WTC11 (cell line): ENCODE results near the gene ZDHHC11B. TPM values are rescaled to one million over a fixed set of nuclear protein-coding genes. Genes with fewer than 3 reads are reported as not detected.

Experiments used
- ATAC-seq: fragments of 200-7000 bp; cut with Tn5 transposase; 2 replicates; pipeline ENCODE4 v1.10.0; 2021; ENCODE audit warnings: mild to moderate bottlenecking, moderate library complexity
- CTCF ChIA-PET: fragments of 300-600 bp; sonication (Branson Sonifier 250); formaldehyde crosslinking; loops from one replicate; lab custom pipeline; 2021; ENCODE audit warnings: antibody characterized with exemption; lab: Charles Lee
- POLR2A ChIA-PET: fragments of 350-600 bp; sonication (Branson Sonifier 250); formaldehyde crosslinking; loops from one replicate; lab custom pipeline; 2021; ENCODE audit warnings: antibody characterized with exemption; lab: Charles Lee
- DNase-seq: peaks from one replicate; pipeline ENCODE4 v3.0.0; 2021; ENCODE audit warnings: low spot score
- H3K27ac Mint-ChIP-seq: 2 replicates; pipeline ENCODE4 v1.8.0; 2021; ENCODE audit warnings: mixed read lengths
- H3K27me3 Mint-ChIP-seq: 2 replicates; pipeline ENCODE4 v1.8.0; 2021; ENCODE audit warnings: low read depth, mild to moderate bottlenecking, moderate library complexity, mixed read lengths
- H3K36me3 Mint-ChIP-seq: 2 replicates; pipeline ENCODE4 v1.8.0; 2021; ENCODE audit warnings: mixed read lengths
- H3K4me1 Mint-ChIP-seq: 2 replicates; pipeline ENCODE4 v1.8.0; 2022; ENCODE audit warnings: mixed read lengths
- H3K4me3 Mint-ChIP-seq: 2 replicates; pipeline ENCODE4 v1.8.0; 2021; ENCODE audit warnings: mild to moderate bottlenecking, moderate library complexity, mixed read lengths
- H3K9me3 Mint-ChIP-seq: 2 replicates; pipeline ENCODE4 v1.8.0; 2021; ENCODE audit warnings: mixed read lengths
- AR ChIP-seq: fragments of 250-450 bp; sonication (Bioruptor Pico); IDR thresholded peaks from 2 replicates; pipeline ENCODE4 v1.9.0; 2021; ENCODE audit warnings: mild to moderate bottlenecking
- CDX4 ChIP-seq: fragments of 250-450 bp; sonication (Bioruptor Pico); IDR thresholded peaks from 2 replicates; pipeline ENCODE4 v1.9.0; 2021; ENCODE audit warnings: moderate library complexity, mild to moderate bottlenecking, inconsistent platforms, borderline replicate concordance
- E2F5 ChIP-seq: sonication (generic); formaldehyde crosslinking; IDR thresholded peaks from 2 replicates; pipeline ENCODE4 v1.8.1; 2022; ENCODE audit warnings: mild to moderate bottlenecking, moderate library complexity, missing genetic modification reagents
- FOXP1 ChIP-seq: sonication (generic); formaldehyde crosslinking; IDR thresholded peaks from 2 replicates; pipeline ENCODE4 v1.8.0; 2022; ENCODE audit warnings: missing genetic modification reagents, mild to moderate bottlenecking, moderate library complexity, borderline replicate concordance
- GABPB1 ChIP-seq: sonication (generic); formaldehyde crosslinking; IDR thresholded peaks from 2 replicates; pipeline ENCODE4 v1.8.1; 2023; ENCODE audit warnings: mild to moderate bottlenecking, missing genetic modification reagents
- HMGA2 ChIP-seq: fragments of 250-450 bp; sonication (Bioruptor Pico); IDR thresholded peaks from 2 replicates; pipeline ENCODE4 v1.4.0; 2021; ENCODE audit warnings: mild to moderate bottlenecking, moderate library complexity
- JUN ChIP-seq: sonication (generic); formaldehyde crosslinking; IDR thresholded peaks from 2 replicates; pipeline ENCODE4 v1.8.0; 2023; ENCODE audit warnings: mild to moderate bottlenecking, missing genetic modification reagents
- MYBL2 ChIP-seq: sonication (generic); formaldehyde crosslinking; IDR thresholded peaks from 2 replicates; pipeline ENCODE4 v1.8.1; 2023; ENCODE audit warnings: mild to moderate bottlenecking, moderate library complexity, missing genetic modification reagents
- NFE2L1 ChIP-seq: sonication (generic); formaldehyde crosslinking; IDR thresholded peaks from 2 replicates; pipeline ENCODE4 v1.8.1; 2023; ENCODE audit warnings: missing genetic modification reagents
- PRDM15 ChIP-seq: sonication (generic); formaldehyde crosslinking; IDR thresholded peaks from 2 replicates; pipeline ENCODE4 v1.8.0; 2022; ENCODE audit warnings: missing genetic modification reagents
- PRRX2 ChIP-seq: fragments of 250-450 bp; sonication (Bioruptor Pico); IDR thresholded peaks from 2 replicates; pipeline ENCODE4 v1.8.0; 2021; ENCODE audit warnings: mild to moderate bottlenecking
- SMAD4 ChIP-seq: sonication (generic); formaldehyde crosslinking; IDR thresholded peaks from 2 replicates; pipeline ENCODE4 v1.8.0; 2022; ENCODE audit warnings: mild to moderate bottlenecking, missing genetic modification reagents
- TCF7 ChIP-seq: sonication (generic); formaldehyde crosslinking; IDR thresholded peaks from 2 replicates; pipeline ENCODE4 v1.8.0; 2022; ENCODE audit warnings: mild to moderate bottlenecking, low read depth, missing genetic modification reagents, moderate library complexity
- TEAD4 ChIP-seq: sonication (generic); formaldehyde crosslinking; IDR thresholded peaks from 2 replicates; pipeline ENCODE4 v1.8.0; 2022; ENCODE audit warnings: mild to moderate bottlenecking, missing genetic modification reagents
- TP53 ChIP-seq: sonication (generic); formaldehyde crosslinking; IDR thresholded peaks from 2 replicates; pipeline ENCODE4 v1.8.1; 2023; ENCODE audit warnings: mild to moderate bottlenecking, missing genetic modification reagents
- ZBTB21 ChIP-seq: sonication (generic); formaldehyde crosslinking; IDR thresholded peaks from 2 replicates; pipeline ENCODE4 v1.8.1; 2023; ENCODE audit warnings: mild to moderate bottlenecking, missing genetic modification reagents, borderline replicate concordance
- ZNF263 ChIP-seq: sonication (generic); formaldehyde crosslinking; IDR thresholded peaks from 2 replicates; pipeline ENCODE4 v1.8.1; 2022; ENCODE audit warnings: low read depth, mild to moderate bottlenecking, moderate library complexity, missing genetic modification reagents
- ZNF671 ChIP-seq: fragments of 250-450 bp; sonication (Bioruptor Pico); IDR thresholded peaks from 2 replicates; pipeline ENCODE4 v1.8.0; 2021; ENCODE audit warnings: mild to moderate bottlenecking
- total RNA-seq: library from RNA; stranded (reverse); gene quantifications from 3 replicates; pipeline ENCODE4 v1.2.3, GENCODE V29; 2021
- TF ChIP-seq, protein P1 (sequence below): sonication (generic); formaldehyde crosslinking; IDR thresholded peaks from 2 replicates; pipeline ENCODE4 v1.8.0; 2022; ENCODE audit warnings: mild to moderate bottlenecking, missing genetic modification reagents

The ZDHHC11B gene
- total RNA-seq, 1 experiment from 2014 or later, result 2.3 TPM

DNA sequence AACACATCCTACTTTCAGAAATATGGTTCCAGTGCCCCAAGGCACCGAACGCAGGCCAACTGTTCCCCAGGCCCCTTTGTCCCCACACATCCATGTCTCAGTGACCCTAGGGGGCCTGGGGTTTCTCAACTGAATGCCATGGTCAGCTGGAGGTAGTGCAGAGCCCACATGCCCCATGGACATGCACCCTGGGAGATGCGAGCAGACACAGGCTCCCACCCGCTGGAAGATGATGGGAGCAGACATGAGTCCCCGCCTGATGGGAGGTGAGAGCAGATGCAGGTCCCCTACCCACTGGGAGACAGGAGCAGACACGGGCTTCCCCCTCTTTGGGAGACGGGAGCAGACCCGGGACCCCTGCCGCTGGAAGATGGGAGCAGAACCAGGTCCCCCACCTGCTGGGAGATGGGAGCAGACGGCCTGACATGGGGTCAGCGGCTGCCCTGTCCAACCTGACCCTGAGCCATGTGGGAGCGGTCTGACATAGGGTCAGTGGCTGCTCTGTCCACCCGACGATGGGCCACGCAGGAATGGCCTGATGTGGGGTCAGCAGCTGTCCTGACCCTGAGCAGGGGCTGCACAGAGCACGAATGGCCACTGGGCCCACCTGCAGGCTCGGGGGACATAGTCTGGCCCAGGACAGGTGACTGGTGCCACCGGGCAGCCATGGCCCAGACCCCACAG is 18.4 kb downstream of the ZDHHC11B start (continued):
- no peak for TF ChIP-seq HMGA2 (CRISPR knock-in tag)
- TF ChIP-seq MYBL2 (CRISPR knock-in tag), result no peak
- TF ChIP-seq TP53, result no peak
- TF ChIP-seq, protein P1, sequence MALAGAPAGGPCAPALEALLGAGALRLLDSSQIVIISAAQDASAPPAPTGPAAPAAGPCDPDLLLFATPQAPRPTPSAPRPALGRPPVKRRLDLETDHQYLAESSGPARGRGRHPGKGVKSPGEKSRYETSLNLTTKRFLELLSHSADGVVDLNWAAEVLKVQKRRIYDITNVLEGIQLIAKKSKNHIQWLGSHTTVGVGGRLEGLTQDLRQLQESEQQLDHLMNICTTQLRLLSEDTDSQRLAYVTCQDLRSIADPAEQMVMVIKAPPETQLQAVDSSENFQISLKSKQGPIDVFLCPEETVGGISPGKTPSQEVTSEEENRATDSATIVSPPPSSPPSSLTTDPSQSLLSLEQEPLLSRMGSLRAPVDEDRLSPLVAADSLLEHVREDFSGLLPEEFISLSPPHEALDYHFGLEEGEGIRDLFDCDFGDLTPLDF (CRISPR knock-in tag), result no peak
- no peak for TF ChIP-seq GABPB1 (CRISPR knock-in tag)
- TF ChIP-seq E2F5 (CRISPR knock-in tag), result no peak
- TF ChIP-seq CDX4 (CRISPR knock-in tag), result no peak
- TF ChIP-seq PRDM15, result no peak
- no peak for TF ChIP-seq ZNF671 (CRISPR knock-in tag)
- TF ChIP-seq ZNF263 (CRISPR knock-in tag), result no peak
- TF ChIP-seq TEAD4, result no peak
- no peak for TF ChIP-seq PRRX2 (CRISPR knock-in tag)
- no peak for TF ChIP-seq NFE2L1 (CRISPR knock-in tag)
- no peak for TF ChIP-seq AR
- no peak for TF ChIP-seq SMAD4

DNA sequence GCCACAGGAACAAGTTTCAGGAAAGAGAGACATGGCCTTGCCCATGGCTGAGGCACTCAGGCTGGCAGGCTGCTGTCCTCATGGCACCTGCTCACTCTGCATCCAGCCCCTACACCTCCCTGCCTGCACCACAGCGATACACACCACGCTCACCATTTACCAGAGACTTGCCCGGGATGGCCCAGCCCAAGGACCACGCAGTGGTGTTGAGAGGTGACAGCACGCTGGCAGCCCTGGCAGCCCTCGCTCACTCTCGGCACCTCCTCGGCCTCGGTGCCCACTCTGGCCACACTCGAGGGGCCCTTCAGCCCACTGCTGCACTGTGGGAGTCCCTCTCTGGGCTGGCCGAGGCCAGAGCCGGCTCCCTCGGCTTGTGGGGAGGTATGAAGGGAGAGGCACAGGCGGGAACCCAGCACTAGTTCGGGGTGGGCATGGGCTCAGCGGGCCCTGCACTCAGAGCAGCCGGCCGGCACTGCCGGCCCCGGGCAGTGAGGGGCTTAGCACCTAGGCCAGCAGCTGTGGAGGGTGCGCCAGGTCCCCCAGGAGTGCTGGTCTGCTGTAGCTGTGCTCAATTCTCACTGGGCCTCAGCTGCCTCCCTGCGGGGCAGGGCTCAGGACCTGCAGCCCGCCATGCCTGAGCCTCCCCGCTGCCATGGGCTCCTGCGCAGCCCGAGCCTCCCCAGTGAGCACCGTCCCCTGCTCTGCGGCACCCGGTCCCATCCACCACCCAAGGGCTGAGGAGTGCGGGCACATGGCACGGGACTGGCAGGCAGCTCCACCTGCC is 20.3 kb downstream of the ZDHHC11B start:
- no peak overlapping the region for H3K27ac Mint-ChIP-seq
- DNase-seq, result no peak

More for the DNA sequence above, 20.3 kb downstream of the ZDHHC11B start:
- Mint-ChIP-seq H3K4me1 (no peaks in the 10 kb centered on the region), H3K36me3 (peaks cover 18% of the 10 kb centered on the region), H3K9me3 (peaks cover 22% of the 10 kb centered on the region), H3K27me3 (0 out of 2 replicates have a peak, but pooled peaks cover 2% of the 10 kb centered on the region), H3K4me3 (no peak overlapping the region)
- TF ChIP-seq ZBTB21 (CRISPR knock-in tag), result no peak
- peak; percentile 29; the same call in 1 of the 2 replicates for TF ChIP-seq JUN
- peak; percentile 68; the same call in 1 of the 2 replicates for TF ChIP-seq FOXP1 (CRISPR knock-in tag)
- 0 out of 2 replicates have a peak, but pooled peaks have one; percentile 52 for TF ChIP-seq TCF7 (CRISPR knock-in tag)
- ChIA-PET POLR2A (no interaction called here), CTCF (no interaction called here)
- no peak for ATAC-seq
